Panc1 (cell line): Measurements from ENCODE around the gene DVL2.

Experiments used
- POLR2AphosphoS5 ChIP-seq: IDR thresholded peaks from 2 replicates; pipeline ENCODE4 v1.6.1; 2012; ENCODE audit warnings: mild to moderate bottlenecking, low read depth, low read length, moderate library complexity
- SIN3A ChIP-seq: IDR thresholded peaks from 2 replicates; pipeline ENCODE4 v1.6.1; 2012; ENCODE audit warnings: low read depth, mild to moderate bottlenecking, low read length, moderate library complexity, borderline replicate concordance; ENCODE audit not compliant: insufficient read depth
- TCF7L2 ChIP-seq: IDR thresholded peaks from 2 replicates; pipeline ENCODE4 v1.6.1; 2011; ENCODE audit warnings: mild to moderate bottlenecking, low read depth, low read length, inconsistent platforms
- TF ChIP-seq, protein P1 (sequence below): fragments of 450-650 bp; IDR thresholded peaks from 2 replicates; pipeline ENCODE4 v1.5.1; 2017; ENCODE audit warnings: mild to moderate bottlenecking
- TF ChIP-seq, protein P2 (sequence below), 2 experiments: IDR thresholded peaks; 2 replicates each; pipeline ENCODE4 v1.6.1; 2011 to 2012; ENCODE audit warnings: low read depth in 2 of 2, control low read depth in 1 of 2, low read length in 1 of 2, mild to moderate bottlenecking in 1 of 2, moderate library complexity in 1 of 2; ENCODE audit not compliant: insufficient read depth in 1 of 2

DNA sequence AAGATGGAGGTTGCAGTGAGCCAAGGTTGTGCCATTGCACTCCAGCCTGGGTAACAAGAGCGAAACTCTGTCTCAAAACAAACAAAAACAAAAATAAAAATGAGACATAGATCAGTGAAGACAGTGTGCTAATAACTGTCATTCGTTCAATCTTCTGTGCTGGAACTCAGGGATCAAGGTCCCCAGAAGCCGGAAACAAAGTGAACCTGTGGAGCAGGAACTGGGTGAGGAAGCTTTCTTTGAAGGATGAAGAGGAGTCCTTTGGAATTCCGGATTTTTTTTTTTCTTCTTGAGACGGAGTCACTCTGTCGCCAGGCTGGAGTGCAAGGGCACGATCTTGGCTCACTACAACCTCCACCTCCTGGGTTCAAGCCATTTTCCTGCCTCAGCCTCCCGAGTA, 45.1 kb upstream of the DVL2 start:
- TF ChIP-seq, protein P1, sequence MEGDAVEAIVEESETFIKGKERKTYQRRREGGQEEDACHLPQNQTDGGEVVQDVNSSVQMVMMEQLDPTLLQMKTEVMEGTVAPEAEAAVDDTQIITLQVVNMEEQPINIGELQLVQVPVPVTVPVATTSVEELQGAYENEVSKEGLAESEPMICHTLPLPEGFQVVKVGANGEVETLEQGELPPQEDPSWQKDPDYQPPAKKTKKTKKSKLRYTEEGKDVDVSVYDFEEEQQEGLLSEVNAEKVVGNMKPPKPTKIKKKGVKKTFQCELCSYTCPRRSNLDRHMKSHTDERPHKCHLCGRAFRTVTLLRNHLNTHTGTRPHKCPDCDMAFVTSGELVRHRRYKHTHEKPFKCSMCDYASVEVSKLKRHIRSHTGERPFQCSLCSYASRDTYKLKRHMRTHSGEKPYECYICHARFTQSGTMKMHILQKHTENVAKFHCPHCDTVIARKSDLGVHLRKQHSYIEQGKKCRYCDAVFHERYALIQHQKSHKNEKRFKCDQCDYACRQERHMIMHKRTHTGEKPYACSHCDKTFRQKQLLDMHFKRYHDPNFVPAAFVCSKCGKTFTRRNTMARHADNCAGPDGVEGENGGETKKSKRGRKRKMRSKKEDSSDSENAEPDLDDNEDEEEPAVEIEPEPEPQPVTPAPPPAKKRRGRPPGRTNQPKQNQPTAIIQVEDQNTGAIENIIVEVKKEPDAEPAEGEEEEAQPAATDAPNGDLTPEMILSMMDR = no peak
- TF ChIP-seq, protein P2, sequence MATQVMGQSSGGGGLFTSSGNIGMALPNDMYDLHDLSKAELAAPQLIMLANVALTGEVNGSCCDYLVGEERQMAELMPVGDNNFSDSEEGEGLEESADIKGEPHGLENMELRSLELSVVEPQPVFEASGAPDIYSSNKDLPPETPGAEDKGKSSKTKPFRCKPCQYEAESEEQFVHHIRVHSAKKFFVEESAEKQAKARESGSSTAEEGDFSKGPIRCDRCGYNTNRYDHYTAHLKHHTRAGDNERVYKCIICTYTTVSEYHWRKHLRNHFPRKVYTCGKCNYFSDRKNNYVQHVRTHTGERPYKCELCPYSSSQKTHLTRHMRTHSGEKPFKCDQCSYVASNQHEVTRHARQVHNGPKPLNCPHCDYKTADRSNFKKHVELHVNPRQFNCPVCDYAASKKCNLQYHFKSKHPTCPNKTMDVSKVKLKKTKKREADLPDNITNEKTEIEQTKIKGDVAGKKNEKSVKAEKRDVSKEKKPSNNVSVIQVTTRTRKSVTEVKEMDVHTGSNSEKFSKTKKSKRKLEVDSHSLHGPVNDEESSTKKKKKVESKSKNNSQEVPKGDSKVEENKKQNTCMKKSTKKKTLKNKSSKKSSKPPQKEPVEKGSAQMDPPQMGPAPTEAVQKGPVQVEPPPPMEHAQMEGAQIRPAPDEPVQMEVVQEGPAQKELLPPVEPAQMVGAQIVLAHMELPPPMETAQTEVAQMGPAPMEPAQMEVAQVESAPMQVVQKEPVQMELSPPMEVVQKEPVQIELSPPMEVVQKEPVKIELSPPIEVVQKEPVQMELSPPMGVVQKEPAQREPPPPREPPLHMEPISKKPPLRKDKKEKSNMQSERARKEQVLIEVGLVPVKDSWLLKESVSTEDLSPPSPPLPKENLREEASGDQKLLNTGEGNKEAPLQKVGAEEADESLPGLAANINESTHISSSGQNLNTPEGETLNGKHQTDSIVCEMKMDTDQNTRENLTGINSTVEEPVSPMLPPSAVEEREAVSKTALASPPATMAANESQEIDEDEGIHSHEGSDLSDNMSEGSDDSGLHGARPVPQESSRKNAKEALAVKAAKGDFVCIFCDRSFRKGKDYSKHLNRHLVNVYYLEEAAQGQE (IDR thresholded peaks at IDR 0.05; ENCODE audit: insufficient read depth in 1 of 2, low read depth in 2 of 2, low read length in 1 of 2) = no peak
- no peak for TF ChIP-seq TCF7L2
- no peak for TF ChIP-seq POLR2AphosphoS5
- no peak for TF ChIP-seq SIN3A
